ENCODE results near the gene MAP3K21. TPM values are rescaled to one million over a fixed set of nuclear protein-coding genes. Genes with fewer than 3 reads are reported as not detected.

The MAP3K21 gene
- total and polyA plus RNA-seq, 2 of the 4 experiments (the other 2 are of a cell fraction), result 0.15 to 0.18 TPM

DNA sequence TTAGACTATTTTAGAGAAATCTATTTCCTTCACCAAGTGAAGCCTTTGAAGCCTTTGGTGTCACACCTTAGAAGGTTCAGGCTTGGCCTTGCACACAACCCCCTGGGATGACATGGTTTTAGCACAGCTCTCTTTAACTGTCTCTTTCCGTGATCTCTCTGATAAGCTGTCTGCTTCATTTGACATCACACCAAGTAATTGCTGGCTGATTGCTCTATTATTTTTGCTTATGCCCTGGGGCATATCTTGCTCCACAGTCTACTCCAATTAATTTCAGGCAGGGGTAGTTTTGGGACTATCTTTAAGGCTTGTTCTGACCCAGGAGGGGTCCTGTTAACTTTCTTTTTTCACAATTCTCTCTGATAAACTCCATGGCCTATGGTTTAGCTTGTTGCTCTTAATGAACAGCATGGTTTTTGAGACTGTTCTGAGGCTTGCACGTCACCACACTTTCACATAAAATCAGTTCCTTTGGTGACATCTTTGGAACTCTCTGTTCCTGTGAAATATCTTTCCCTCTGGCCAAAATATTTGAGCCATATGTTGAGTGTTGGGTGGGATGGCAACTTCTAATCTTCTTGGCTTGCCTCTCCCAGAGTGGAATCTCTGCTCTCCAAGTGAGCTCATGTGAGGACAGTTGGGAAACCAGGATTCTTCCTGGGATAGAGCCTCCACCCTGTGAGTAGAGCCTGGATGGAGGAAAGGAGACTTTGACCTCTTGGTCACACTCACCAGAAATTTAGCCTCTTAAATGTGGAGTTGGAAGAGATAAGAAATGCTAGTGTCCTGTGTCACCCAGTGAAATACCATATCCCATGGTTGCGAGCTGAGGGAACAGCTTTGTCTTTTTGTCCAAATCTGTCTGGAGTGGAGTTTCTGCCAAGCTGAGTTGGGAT is 63.6 kb downstream of the MAP3K21 start (continued):
- TF ChIP-seq, protein P1, sequence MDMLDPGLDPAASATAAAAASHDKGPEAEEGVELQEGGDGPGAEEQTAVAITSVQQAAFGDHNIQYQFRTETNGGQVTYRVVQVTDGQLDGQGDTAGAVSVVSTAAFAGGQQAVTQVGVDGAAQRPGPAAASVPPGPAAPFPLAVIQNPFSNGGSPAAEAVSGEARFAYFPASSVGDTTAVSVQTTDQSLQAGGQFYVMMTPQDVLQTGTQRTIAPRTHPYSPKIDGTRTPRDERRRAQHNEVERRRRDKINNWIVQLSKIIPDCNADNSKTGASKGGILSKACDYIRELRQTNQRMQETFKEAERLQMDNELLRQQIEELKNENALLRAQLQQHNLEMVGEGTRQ (IDR thresholded peaks at IDR 0.05; ENCODE audit: low read depth, low read length), result no peak
- TF ChIP-seq POLR2A (IDR thresholded peaks at IDR 0.05; ENCODE audit: low read depth, low read length), result no peak

DNA sequence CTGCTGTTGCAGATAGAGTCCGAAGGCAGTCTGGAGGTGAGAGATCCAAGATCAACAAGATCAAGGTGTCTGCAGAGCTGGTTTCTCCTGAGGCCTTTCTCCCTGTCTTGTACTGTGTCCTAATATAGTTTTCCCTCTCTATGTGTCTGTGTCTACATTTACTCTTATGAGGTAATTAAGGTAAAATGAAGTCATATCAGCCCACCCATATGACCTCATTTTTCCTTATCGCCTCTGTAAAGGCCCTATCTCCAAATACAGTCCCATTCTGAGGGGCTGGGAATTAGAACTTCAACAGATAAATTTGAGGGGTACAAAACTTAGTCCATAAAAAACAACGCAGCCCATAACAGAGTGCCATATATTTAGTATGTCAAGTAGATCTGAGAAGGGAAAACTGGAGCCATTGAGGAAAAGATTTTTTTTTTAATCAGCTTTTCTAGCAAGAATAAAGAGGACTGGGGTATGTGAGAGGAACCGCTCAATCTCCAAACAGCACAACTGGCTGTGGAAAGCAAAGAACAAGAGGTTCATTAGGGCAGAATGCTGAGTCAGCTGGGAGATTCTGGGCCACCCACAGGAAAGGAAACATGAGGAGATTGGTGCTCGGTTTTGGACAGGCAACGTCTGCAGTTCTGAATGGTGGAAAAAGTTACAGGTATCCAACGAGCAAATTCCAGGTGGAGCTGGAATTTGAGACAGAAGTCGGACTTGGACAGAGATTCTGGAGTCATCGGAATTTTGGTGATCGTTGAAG is 65.7 kb downstream of the MAP3K21 start:
- Histone ChIP-seq H3K56ac (ENCODE audit: extremely low read depth, insufficient read depth, low read length) (no peak overlapping the region), H3K18ac (ENCODE audit: low read depth, low read length) (no peak overlapping the region), H3K79me1 (ENCODE audit: low read depth in 1 of 2, low read length in 2 of 2) (no peaks in the 10 kb centered on the region), H2BK5ac (ENCODE audit: low read depth, low read length, poor library complexity, severe bottlenecking) (no peak overlapping the region), H4K8ac (ENCODE audit: low read depth in 2 of 2, low read length in 2 of 2) (no peak overlapping the region), H2AK5ac (ENCODE audit: low read depth, low read length) (no peak overlapping the region), H3K4me2 (ENCODE audit: low read depth, low read length) (no peak overlapping the region), H3K4me1 (ENCODE audit: control insufficient read depth, insufficient read depth, low read length) (no peaks in the 10 kb centered on the region), H3K4ac (ENCODE audit: low read depth, low read length) (no peak overlapping the region), H4K91ac (ENCODE audit: insufficient read depth, low read depth, low read length) (no peak overlapping the region), H3K9ac (ENCODE audit: low read depth, low read length) (no peak overlapping the region), H3K36me3 (ENCODE audit: control insufficient read depth, insufficient read depth, low read length) (no peaks in the 10 kb centered on the region), H4K20me1 (ENCODE audit: insufficient read depth, low read length) (no peaks in the 10 kb centered on the region), H3K9me3 (ENCODE audit: control insufficient read depth, insufficient read depth, low read length) (no peaks in the 10 kb centered on the region), H2AK9ac (replicated peaks; ENCODE audit: low read depth, low read length, poor library complexity) (no peak overlapping the region), H4K5ac (ENCODE audit: low read depth, low read length) (no peak overlapping the region), H3K27ac (ENCODE audit: insufficient read depth, low read length) (no peak overlapping the region), H2BK120ac (ENCODE audit: low read depth, low read length) (no peak overlapping the region), H3K4me3 (ENCODE audit: insufficient read depth, low read depth, low read length) (no peak overlapping the region), H3K9me1 (ENCODE audit: insufficient read depth, low read length) (no peaks in the 10 kb centered on the region), H2BK15ac (ENCODE audit: low read depth, low read length) (no peak overlapping the region), H2BK20ac (ENCODE audit: low read depth, low read length) (no peak overlapping the region), H2AFZ (replicated peaks; ENCODE audit: low read length, poor library complexity) (no peak overlapping the region), H3K14ac (replicated peaks; ENCODE audit: low read depth, low read length) (no peak overlapping the region), H3K23ac (ENCODE audit: low read depth, low read length) (no peak overlapping the region), H3K27me3 (ENCODE audit: control insufficient read depth, insufficient read depth, low read length) (no peaks in the 10 kb centered on the region; the same call in 1 of the 2 replicates)
- 34% methylated on average over 6 of the region's 10 CpGs; no CpG with 5 or more reads in 1 of the 2 experiments for WGBS, 2 experiments (ENCODE audit: extremely low coverage in 2 of 2, insufficient read length in 1 of 2)
- DNase-seq (no peak), ATAC-seq (ENCODE audit: low read depth) (no peak)
- no TSS peak for BruUV-seq (replicated peaks)
- dilution Hi-C loops (cut with HindIII; ENCODE audit: low sequenced_read_pairs, unreplicated experiment), result no loop called here
- POLR2A ChIA-PET (ENCODE audit: unreplicated experiment), result no interaction called here
- intact Hi-C loops (cut with micrococcal nuclease), result no loop called here
- in situ Hi-C loops (cut with MboI; ENCODE audit: low sequenced_read_pairs), result loop anchor here (10.0 kb wide), 1 partner anchor 672 kb away; no protein-coding TSS in a partner anchor
- CTCF ChIA-PET, result interaction anchor here (0.6 to 1.0 kb wide), 2 partner anchors 29 to 368 kb away, joined by 3 to 4 read pairs; no protein-coding TSS in a partner anchor
- TF ChIP-seq CEBPB (IDR thresholded peaks at IDR 0.05; ENCODE audit: low read depth, low read length), result no peak
- TF ChIP-seq POLR2A (IDR thresholded peaks at IDR 0.05; ENCODE audit: low read depth, low read length), result no peak
- peak; percentile 66 for TF ChIP-seq MAFK (IDR thresholded peaks at IDR 0.05; ENCODE audit: low read depth, low read length)
